H9 (cell line): ENCODE results near the gene IZUMO2. TPM values are rescaled to one million over a fixed set of nuclear protein-coding genes. Genes with fewer than 3 reads are reported as not detected.

Experiments used
- DNase-seq: peaks from one replicate; pipeline ENCODE4 v3.0.0-alpha.2; 2017
- H2AFZ ChIP-seq: one replicate; pipeline ENCODE4 v1.6.1; 2013; ENCODE audit warnings: mild to moderate bottlenecking, low read length, control low read depth, moderate library complexity
- H2AK5ac ChIP-seq: 2 replicates; pipeline ENCODE4 v1.6.1; 2013; ENCODE audit warnings: low read length, control low read depth, mixed read lengths; ENCODE audit not compliant: insufficient read length
- H2BK120ac ChIP-seq: one replicate; pipeline ENCODE4 v1.6.1; 2013; ENCODE audit warnings: low read depth, mild to moderate bottlenecking, low read length, control low read depth, inconsistent platforms; ENCODE audit not compliant: poor library complexity, severe bottlenecking
- H2BK12ac ChIP-seq: 2 replicates; pipeline ENCODE4 v1.6.1; 2013; ENCODE audit warnings: low read length, control low read depth, mixed read lengths, low read depth; ENCODE audit not compliant: insufficient read length
- H2BK15ac ChIP-seq: 2 replicates; pipeline ENCODE4 v1.6.1; 2013; ENCODE audit warnings: low read depth, low read length, control low read depth
- H2BK20ac ChIP-seq: one replicate; pipeline ENCODE4 v1.6.1; 2013; ENCODE audit warnings: low read depth, mild to moderate bottlenecking, low read length, control low read depth, inconsistent platforms; ENCODE audit not compliant: poor library complexity, severe bottlenecking
- H2BK5ac ChIP-seq: 2 replicates; pipeline ENCODE4 v1.6.1; 2013; ENCODE audit warnings: low read length, control low read depth, mixed read lengths; ENCODE audit not compliant: insufficient read length
- H3K14ac ChIP-seq: 2 replicates; pipeline ENCODE4 v1.6.1; 2013; ENCODE audit warnings: low read length, control low read depth; ENCODE audit not compliant: insufficient read depth
- H3K18ac ChIP-seq: 2 replicates; pipeline ENCODE4 v1.6.1; 2013; ENCODE audit warnings: low read depth, mild to moderate bottlenecking, mixed read lengths, low read length, control low read depth; ENCODE audit not compliant: insufficient read length
- H3K23ac ChIP-seq: 2 replicates; pipeline ENCODE4 v1.6.1; 2013; ENCODE audit warnings: low read length, control low read depth, mixed read lengths, low read depth; ENCODE audit not compliant: insufficient read length
- H3K23me2 ChIP-seq: 2 replicates; pipeline ENCODE4 v1.6.1; 2013; ENCODE audit warnings: low read depth, mild to moderate bottlenecking, mixed read lengths, low read length, control low read depth; ENCODE audit not compliant: insufficient read length, poor library complexity, severe bottlenecking
- H3K27ac ChIP-seq: 2 replicates; pipeline ENCODE4 v1.5.1; 2013; ENCODE audit warnings: low read length, control low read depth, mixed read lengths, low read depth; ENCODE audit not compliant: insufficient read length
- H3K27me3 ChIP-seq: 2 replicates; pipeline ENCODE4 v1.6.1; 2013; ENCODE audit warnings: low read length, control low read depth, inconsistent platforms; ENCODE audit not compliant: insufficient read depth
- H3K4ac ChIP-seq: 2 replicates; pipeline ENCODE4 v1.6.1; 2013; ENCODE audit warnings: low read depth, mild to moderate bottlenecking, control low read depth, inconsistent platforms, low read length, moderate library complexity
- H3K4me1 ChIP-seq: 2 replicates; pipeline ENCODE4 v1.6.1; 2013; ENCODE audit warnings: low read length, control low read depth, inconsistent platforms; ENCODE audit not compliant: insufficient read depth
- H3K4me2 ChIP-seq: 2 replicates; pipeline ENCODE4 v1.6.1; 2013; ENCODE audit warnings: low read length, control low read depth, mixed read lengths; ENCODE audit not compliant: insufficient read length, insufficient read depth
- H3K56ac ChIP-seq: 2 replicates; pipeline ENCODE4 v1.6.1; 2013; ENCODE audit warnings: low read depth, mild to moderate bottlenecking, mixed read lengths, low read length, control low read depth; ENCODE audit not compliant: insufficient read length
- H3K79me1 ChIP-seq: 2 replicates; pipeline ENCODE4 v1.6.1; 2013; ENCODE audit warnings: low read depth, mild to moderate bottlenecking, moderate library complexity, low read length, control low read depth, inconsistent platforms; ENCODE audit not compliant: insufficient read depth, poor library complexity, severe bottlenecking
- H3K79me2 ChIP-seq: 2 replicates; pipeline ENCODE4 v1.6.1; 2013; ENCODE audit warnings: low read length, control low read depth, inconsistent platforms; ENCODE audit not compliant: insufficient read depth
- H3K9ac ChIP-seq: 2 replicates; pipeline ENCODE4 v1.6.1; 2013; ENCODE audit warnings: low read length, control low read depth, mixed read lengths; ENCODE audit not compliant: insufficient read length; ENCODE audit errors: extremely low read depth
- H3K9me3 ChIP-seq: one replicate; pipeline ENCODE4 v1.6.1; 2013; ENCODE audit warnings: low read depth, low read length, inconsistent platforms; ENCODE audit not compliant: control insufficient read depth
- H3T11ph ChIP-seq: one replicate; pipeline ENCODE4 v1.6.1; 2013; ENCODE audit warnings: mild to moderate bottlenecking, low read length, control low read depth, inconsistent platforms
- H4K20me1 ChIP-seq: one replicate; pipeline ENCODE4 v1.6.1; 2013; ENCODE audit not compliant: control insufficient read depth, insufficient read length, insufficient read depth
- H4K5ac ChIP-seq: 2 replicates; pipeline ENCODE4 v1.6.1; 2013; ENCODE audit warnings: low read depth, mild to moderate bottlenecking, mixed read lengths, low read length, control low read depth; ENCODE audit not compliant: insufficient read length
- H4K8ac ChIP-seq: replicated peaks from 2 replicates; pipeline ENCODE4 v1.6.1; 2013; ENCODE audit warnings: low read length, control low read depth, mixed read lengths, low read depth; ENCODE audit not compliant: insufficient read length
- H4K91ac ChIP-seq: 2 replicates; pipeline ENCODE4 v1.6.1; 2013; ENCODE audit warnings: low read depth, mild to moderate bottlenecking, moderate library complexity, mixed read lengths, low read length, control low read depth; ENCODE audit not compliant: insufficient read length
- H3K27ac Mint-ChIP-seq, 3 experiments: 2 replicates in 2 of 3; 3 replicates in 1 of 3; pipeline ENCODE4 v1.8.0; 2020 to 2021; ENCODE audit warnings: mixed read lengths in 3 of 3, mild to moderate bottlenecking in 1 of 3, moderate library complexity in 1 of 3
- H3K27me3 Mint-ChIP-seq: 2 replicates; pipeline ENCODE4 v1.8.0; 2021; ENCODE audit warnings: low read depth, mild to moderate bottlenecking, moderate library complexity, mixed read lengths
- H3K36me3 Mint-ChIP-seq, 3 experiments: 2 replicates in 2 of 3; 3 replicates in 1 of 3; pipeline ENCODE4 v1.8.0; 2020 to 2021; ENCODE audit warnings: low read depth in 3 of 3, mixed read lengths in 3 of 3; ENCODE audit not compliant: insufficient read depth in 1 of 3
- H3K4me1 Mint-ChIP-seq, 2 experiments: 2 replicates each; pipeline ENCODE4 v1.8.0; 2020; ENCODE audit warnings: mixed read lengths in 2 of 2
- H3K4me3 Mint-ChIP-seq, 2 experiments: 2 replicates in 1 of 2; 3 replicates in 1 of 2; pipeline ENCODE4 v1.8.0; 2020 to 2021; ENCODE audit warnings: mild to moderate bottlenecking in 2 of 2, mixed read lengths in 2 of 2, moderate library complexity in 1 of 2
- H3K9me3 Mint-ChIP-seq, 2 experiments: 2 replicates in 1 of 2; 3 replicates in 1 of 2; pipeline ENCODE4 v1.8.0; 2020; ENCODE audit warnings: mild to moderate bottlenecking in 2 of 2, mixed read lengths in 2 of 2, moderate library complexity in 1 of 2
- CTCF ChIP-seq: fragments of 200-600 bp; sonication (generic); conservative IDR thresholded peaks from 3 replicates; pipeline ENCODE4 v1.8.0; 2021; ENCODE audit warnings: antibody characterized with exemption, mild to moderate bottlenecking
- WGBS: extraction: QIAGEN DNeasy Blood & Tissue Kit; methylation state at CpG from one replicate; pipeline ENCODE4 v1.1.7; 2013; ENCODE audit warnings: missing lambda C conversion rate, low lambda C conversion rate, mixed read lengths; ENCODE audit not compliant: insufficient read length; ENCODE audit errors: extremely low coverage; 5-methylcytosine and 5-hydroxymethylcytosine counted together
- total RNA-seq: library from RNA; stranded (reverse); gene quantifications from 2 replicates; pipeline ENCODE4 v1.2.1, GENCODE V29; 2021

IZUMO2 gene
- total RNA-seq, 1 experiment from 2014 or later = not detected

- no peak for TF ChIP-seq CTCF
- Mint-ChIP-seq H3K36me3 (no peaks in the 10 kb centered on the region), H3K4me1 (no peaks in the 10 kb centered on the region), H3K27me3 (peaks cover 21% of the 10 kb centered on the region), H3K4me3 (peak overlapping the region in 1 of 2 experiments; percentile 25; a peak in 1 of 5 replicates), H3K9me3 (peaks cover 2 to 21% of the 10 kb centered on the region in 2 experiments; a peak in 4 of 5 replicates), H3K27ac (peak overlapping the region in 1 of 3 experiments; percentile 16; a peak in 1 of 7 replicates)
- H3T11ph ChIP-seq = no peak overlapping the region
- H2BK12ac ChIP-seq = no peak overlapping the region
- H4K8ac ChIP-seq = no peak overlapping the region
- H3K4me2 ChIP-seq = no peak overlapping the region
- H3K9me3 ChIP-seq = no peaks in the 10 kb centered on the region
- no peak overlapping the region for H2BK20ac ChIP-seq
- H2BK120ac ChIP-seq = no peak overlapping the region
- no peak overlapping the region for H4K5ac ChIP-seq
- H3K4me1 ChIP-seq = no peaks in the 10 kb centered on the region
- H3K4ac ChIP-seq = no peak overlapping the region
- DNase-seq = no peak
- WGBS = no CpG with 5 or more reads among the region's 8 CpGs
- H3K27me3 ChIP-seq = no peaks in the 10 kb centered on the region
- no peak overlapping the region for H3K27ac ChIP-seq
- no peak overlapping the region for H2AFZ ChIP-seq
- no peaks in the 10 kb centered on the region for H3K23me2 ChIP-seq
- H2BK5ac ChIP-seq = no peak overlapping the region
- H3K79me1 ChIP-seq = no peaks in the 10 kb centered on the region
- H3K18ac ChIP-seq = no peak overlapping the region
- no peak overlapping the region for H3K9ac ChIP-seq
- no peak overlapping the region for H2AK5ac ChIP-seq
- H3K79me2 ChIP-seq = no peaks in the 10 kb centered on the region
- H4K91ac ChIP-seq = no peak overlapping the region
- no peak overlapping the region for H3K56ac ChIP-seq
- no peaks in the 10 kb centered on the region for H4K20me1 ChIP-seq
- H3K14ac ChIP-seq = no peak overlapping the region
- H3K23ac ChIP-seq = no peak overlapping the region
- no peak overlapping the region for H2BK15ac ChIP-seq
Observed at GRCh38 chr19:50189331-50189730, 26.2 kb upstream of the IZUMO2 start.
